Stimulated activated CD4-positive, alpha-beta T cell treated with anti-CD3 and anti-CD28 coated beads, Interleukin-15, amount 100 ng/mL, for 1 hour (primary cell): Measurements from ENCODE around the gene FAM228B.

Experiments
- DNase-seq, 2 donors: peaks; one replicate each; pipeline ENCODE4 v3.0.0-alpha.2; 2020; ENCODE audit warnings: low read depth in 1 of 2, low spot score in 1 of 2

FAM228B gene

GRCh38 chr2:24200799-24201198 is 77.5 kb downstream of the FAM228B start:
- no peak for DNase-seq

GRCh38 chr2:24203029-24203786 is 79.9 kb downstream of the FAM228B start:
- DNase-seq, result no peak

- no peak for DNase-seq
Measured at GRCh38 chr2:24203787-24204150, 80.5 kb downstream of the FAM228B start.

- DNase-seq, result no peak
Measured at GRCh38 chr2:24204505-24204904, 81.2 kb downstream of the FAM228B start.

- DNase-seq, result no peak
Measured at GRCh38 chr2:24205131-24205530, 81.9 kb downstream of the FAM228B start.

GRCh38 chr2:24206242-24206641 is 83.0 kb downstream of the FAM228B start:
- no peak for DNase-seq

- no peak for DNase-seq
Measured at GRCh38 chr2:24206714-24207113, 83.4 kb downstream of the FAM228B start.

GRCh38 chr2:24207359-24207758 is 84.1 kb downstream of the FAM228B start:
- DNase-seq, result no peak

GRCh38 chr2:24208490-24208889 is 85.2 kb downstream of the FAM228B start:
- no peak for DNase-seq

- DNase-seq, result no peak
Measured at GRCh38 chr2:24209389-24210105, 86.3 kb downstream of the FAM228B start.

- DNase-seq, result no peak
Measured at GRCh38 chr2:24210106-24210455, 86.8 kb downstream of the FAM228B start.

GRCh38 chr2:24210723-24211122 is 87.5 kb downstream of the FAM228B start:
- no peak for DNase-seq

GRCh38 chr2:24211408-24211807 is 88.1 kb downstream of the FAM228B start:
- DNase-seq, result no peak

- DNase-seq, result no peak
Measured at GRCh38 chr2:24214880-24215279, 91.6 kb downstream of the FAM228B start.
